SK-N-SH (cell line): ENCODE results near the gene CHRNB2. TPM values are rescaled to one million over a fixed set of nuclear protein-coding genes. Genes with fewer than 3 reads are reported as not detected.

ENCODE experiments used
- CTCF ChIA-PET: fragments of 300-600, 350-600 bp; formaldehyde crosslinking; extraction: SDS; loops from one replicate; lab custom pipeline; 2021; lab: Yijun Ruan, JAX
- POLR2A ChIA-PET: fragments of 350-600 bp; sonication (Branson Sonifier 250); formaldehyde crosslinking; extraction: SDS; loops from one replicate; lab custom pipeline; 2020; ENCODE audit warnings: antibody characterized with exemption, inconsistent platforms; lab: Yijun Ruan, JAX
- DNase-seq: peaks from one replicate; pipeline ENCODE4 v3.0.0; 2012
- H2AFZ ChIP-seq: fragments of 200-600 bp; sonication (generic); 2 replicates; pipeline ENCODE4 v1.8.1; 2016; ENCODE audit warnings: antibody characterized with exemption, mild to moderate bottlenecking, low read depth
- H3F3A ChIP-seq: fragments of 200-600 bp; sonication (generic); replicated peaks from 2 replicates; pipeline ENCODE3; 2016; ENCODE audit warnings: antibody characterized with exemption, mild to moderate bottlenecking; ENCODE audit not compliant: insufficient read depth
- H3K27ac ChIP-seq, 2 experiments: fragments of 200-500 bp in 1 of 2; fragments of 200-600 bp in 1 of 2; sonication (Bioruptor generic) in 1 of 2; sonication (generic), shearing (Covaris generic) in 1 of 2; 2 replicates each; pipeline versions ENCODE4 v1.5.1 to v1.6.1; 2014 to 2016; ENCODE audit warnings: low read depth in 2 of 2, inconsistent platforms in 1 of 2, low read length in 1 of 2, mild to moderate bottlenecking in 1 of 2, mixed read lengths in 1 of 2
- H3K27me3 ChIP-seq: fragments of 200-600 bp; sonication (generic), shearing (Covaris generic); 2 replicates; pipeline ENCODE4 v1.6.1; 2016; ENCODE audit warnings: mixed run types; ENCODE audit not compliant: insufficient read depth
- H3K36me3 ChIP-seq, 2 experiments: fragments of 200-500 bp in 1 of 2; fragments of 200-600 bp in 1 of 2; sonication (Bioruptor generic) in 1 of 2; sonication (generic) in 1 of 2; replicated peaks in 1 of 2; 2 replicates each; pipeline versions ENCODE3 to v1.5.1; 2014 to 2016; ENCODE audit warnings: low read length in 1 of 2, mild to moderate bottlenecking in 1 of 2; ENCODE audit not compliant: insufficient read depth in 2 of 2, control insufficient read depth in 1 of 2
- H3K4me1 ChIP-seq, 2 experiments: fragments of 200-500 bp in 1 of 2; fragments of 200-600 bp in 1 of 2; sonication (Bioruptor generic) in 1 of 2; sonication (generic), shearing (Covaris generic) in 1 of 2; 2 replicates each; pipeline versions ENCODE4 v1.5.1 to v1.6.1; 2014 to 2016; ENCODE audit warnings: low read depth in 1 of 2, low read length in 1 of 2, mixed run types in 1 of 2; ENCODE audit not compliant: insufficient read depth in 2 of 2, control insufficient read depth in 1 of 2
- H3K4me2 ChIP-seq: fragments of 200-600 bp; sonication (generic), shearing (Covaris generic); 2 replicates; pipeline ENCODE4 v1.6.1; 2017; ENCODE audit warnings: mixed run types
- H3K4me3 ChIP-seq, 2 experiments: fragments of 200-500 bp in 1 of 2; fragments of 200-600 bp in 1 of 2; sonication (Bioruptor generic) in 1 of 2; sonication (generic), shearing (Covaris generic) in 1 of 2; 2 replicates each; pipeline versions ENCODE4 v1.5.1 to v1.8.1; 2014 to 2016; ENCODE audit warnings: low read depth in 2 of 2, inconsistent platforms in 1 of 2, low read length in 1 of 2, mild to moderate bottlenecking in 1 of 2, mixed read lengths in 1 of 2, moderate library complexity in 1 of 2
- H3K79me2 ChIP-seq: fragments of 200-600 bp; sonication (generic); 2 replicates; pipeline ENCODE4 v1.8.1; 2017; ENCODE audit warnings: mild to moderate bottlenecking; ENCODE audit not compliant: insufficient read depth
- H3K9ac ChIP-seq: fragments of 200-600 bp; sonication (generic); 2 replicates; pipeline ENCODE4 v1.6.1; 2017; ENCODE audit warnings: mixed run types
- H3K9me2 ChIP-seq: fragments of 200-600 bp; sonication (generic); 2 replicates; pipeline ENCODE4 v1.6.1; 2017; ENCODE audit warnings: mixed run types
- H3K9me3 ChIP-seq: fragments of 200-600 bp; sonication (generic); 2 replicates; pipeline ENCODE4 v1.6.1; 2017; ENCODE audit warnings: mixed run types, mild to moderate bottlenecking, moderate library complexity
- H4K20me1 ChIP-seq: fragments of 200-600 bp; sonication (generic); 2 replicates; pipeline ENCODE4 v1.6.1; 2017; ENCODE audit warnings: mild to moderate bottlenecking, mixed run types; ENCODE audit not compliant: insufficient read depth
- EZH2phosphoT487 ChIP-seq: fragments of 200-600 bp; sonication (generic); IDR thresholded peaks from 2 replicates; pipeline ENCODE4 v1.6.1; 2017; ENCODE audit warnings: low read depth, mixed run types, mild to moderate bottlenecking, antibody characterized with exemption, moderate library complexity, borderline replicate concordance
- IRF3 ChIP-seq: fragments of 150-350 bp; IDR thresholded peaks from 2 replicates; pipeline ENCODE4 v1.6.1; 2016; ENCODE audit warnings: mild to moderate bottlenecking, low read depth, low read length
- JUND ChIP-seq: IDR thresholded peaks from 2 replicates; pipeline ENCODE4 v1.4.0; 2012
- MXI1 ChIP-seq: IDR thresholded peaks from 2 replicates; pipeline ENCODE4 v1.6.1; 2012; ENCODE audit warnings: mild to moderate bottlenecking, low read depth, low read length, improper control_type of control experiment
- RCOR1 ChIP-seq: fragments of 150-350 bp; IDR thresholded peaks from 2 replicates; pipeline ENCODE4 v1.6.1; 2017; ENCODE audit warnings: antibody characterized with exemption, low read length
- RXRA ChIP-seq: IDR thresholded peaks from 2 replicates; pipeline ENCODE4 v1.4.0; 2012; ENCODE audit warnings: low read depth, mild to moderate bottlenecking, borderline replicate concordance
- SIN3A ChIP-seq: IDR thresholded peaks from 2 replicates; pipeline ENCODE4 v1.6.1; 2012; ENCODE audit warnings: low read depth, mild to moderate bottlenecking, low read length, moderate library complexity, borderline replicate concordance
- ZBTB33 ChIP-seq: IDR thresholded peaks from 2 replicates; pipeline ENCODE4 v1.4.0; 2012; ENCODE audit warnings: low read depth, borderline replicate concordance
- WGBS: methylation state at CpG from one replicate; pipeline ENCODE4 v1.1.6; 2017; ENCODE audit warnings: low lambda C conversion rate; 5-methylcytosine and 5-hydroxymethylcytosine counted together
- polyA plus RNA-seq, 3 experiments: library from polyadenylated mRNA; depleted of rRNA; stranded (reverse); fragments of >200 nt; gene quantifications; 2 replicates each; pipeline ENCODE4 v1.2.3, GENCODE V29; 2012

Gene CHRNB2
- polyA plus RNA-seq, 1 of the 3 experiments (the other 2 are of a cell fraction) = 0.64 TPM

- TF ChIP-seq SIN3A (no peak), JUND (no peak), MXI1 (no peak), RXRA (no peak), EZH2phosphoT487 (no peak), RCOR1 (no peak)
- TF ChIP-seq, all 33 proteins: peak for 0
- POLR2A ChIA-PET = no interaction called here
- DNase-seq = no peak
- H3K36me3 ChIP-seq = peaks cover 62 to 96% of the 10 kb centered on the region in 2 experiments
- no peaks in the 10 kb centered on the region for H3K79me2 ChIP-seq
- no peaks in the 10 kb centered on the region for H3F3A ChIP-seq
- WGBS = 57% methylated on average over 3 of the region's 3 CpGs
- H3K9me3 ChIP-seq = no peaks in the 10 kb centered on the region
- peaks cover 14% of the 10 kb centered on the region; the same call in 1 of the 2 replicates for H4K20me1 ChIP-seq
- peaks cover 0 to 29% of the 10 kb centered on the region in 2 experiments; a peak in 2 of 4 replicates for H3K4me1 ChIP-seq
- H2AFZ ChIP-seq = no peak overlapping the region
- H3K9ac ChIP-seq = no peak overlapping the region
- no peaks in the 10 kb centered on the region for H3K9me2 ChIP-seq
- CTCF ChIA-PET = interaction anchor here (1.2 to 1.8 kb wide), 2 partner anchors 10 to 35 kb away, joined by 3 to 4 read pairs; no protein-coding TSS in a partner anchor
- no peak overlapping the region for H3K4me2 ChIP-seq
- no peak overlapping the region for H3K27ac ChIP-seq
- H3K27me3 ChIP-seq = no peaks in the 10 kb centered on the region
- H3K4me3 ChIP-seq = no peak overlapping the region
Measured at GRCh38 chr1:154581766-154582165, 14.2 kb downstream of the CHRNB2 start.

GRCh38 chr1:154582885-154583284, 15.3 kb downstream of the CHRNB2 start:
- Histone ChIP-seq H3K9me2 (no peaks in the 10 kb centered on the region), H3F3A (no peaks in the 10 kb centered on the region), H3K9me3 (no peaks in the 10 kb centered on the region), H3K9ac (no peak overlapping the region), H3K4me2 (no peak overlapping the region), H3K79me2 (no peaks in the 10 kb centered on the region), H3K4me1 (peaks cover 0 to 23% of the 10 kb centered on the region in 2 experiments; a peak in 2 of 4 replicates), H3K27me3 (no peaks in the 10 kb centered on the region), H3K27ac (no peak overlapping the region; a peak in 1 of 4 replicates), H3K4me3 (no peak overlapping the region), H3K36me3 (peaks cover 73 to 97% of the 10 kb centered on the region in 2 experiments), H2AFZ (no peak overlapping the region), H4K20me1 (peaks cover 14% of the 10 kb centered on the region)
- CTCF ChIA-PET = no interaction called here
- POLR2A ChIA-PET = no interaction called here
- DNase-seq = no peak
- TF ChIP-seq ZBTB33 (no peak), IRF3 (no peak)
- TF ChIP-seq, all 33 proteins: peak for 0
- WGBS = 94% methylated on average over 6 of the region's 6 CpGs
